Left renal pelvis (tissue), 4 donors: ENCODE data around the gene ZMIZ1. TPM values are rescaled to one million over a fixed set of nuclear protein-coding genes. Genes with fewer than 3 reads are reported as not detected.

ENCODE experiments used
- DNase-seq, 4 donors: peaks; one replicate each; pipeline ENCODE4 v3.0.0-alpha.2; 2013; ENCODE audit warnings: low read depth in 4 of 4, low spot score in 3 of 4
- polyA plus RNA-seq, 4 donors: library from polyadenylated mRNA; unstranded; fragments of 120-200 nt; gene quantifications; one replicate each; pipeline ENCODE4 v1.2.1, GENCODE V29; 2013; ENCODE audit not compliant: insufficient read length in 4 of 4

Gene ZMIZ1
- 100 to 1,000 TPM in 1 of 4 donors, 10 to 100 TPM in 3; 72.7 to 108 (median 72.8) TPM for polyA plus RNA-seq

- peak; percentile 62 to 84 (median 83) for DNase-seq
These were observed at the start of gene ZMIZ1 for GRCh38 chr10:79068562-79069324. Gene ZMIZ1, plus strand, starts transcription at chr10:79068966. Its CDS starts 132,667 bp downstream, at chr10:79201633.

- no peak for DNase-seq
These were observed 49.2 kb upstream of the ZMIZ1 start for GRCh38 chr10:79019441-79020014.

GRCh38 chr10:79020015-79020491 lies 48.7 kb upstream of the ZMIZ1 start:
- no peak for DNase-seq

- no peak for DNase-seq
These were observed 48.2 kb upstream of the ZMIZ1 start for GRCh38 chr10:79020605-79021004.

GRCh38 chr10:79021331-79021907 lies 47.3 kb upstream of the ZMIZ1 start:
- no peak for DNase-seq

GRCh38 chr10:79021948-79022499 lies 46.7 kb upstream of the ZMIZ1 start:
- no peak for DNase-seq

- DNase-seq, result no peak
These were observed 46.1 kb upstream of the ZMIZ1 start for GRCh38 chr10:79022565-79023230.

GRCh38 chr10:79023240-79024162 lies 45.3 kb upstream of the ZMIZ1 start:
- DNase-seq, result no peak

- no peak for DNase-seq
These were observed 44.5 kb upstream of the ZMIZ1 start for GRCh38 chr10:79024296-79024695.

- DNase-seq, result no peak
These were observed 44.0 kb upstream of the ZMIZ1 start for GRCh38 chr10:79024720-79025198.

GRCh38 chr10:79025199-79025832 lies 43.5 kb upstream of the ZMIZ1 start:
- no peak for DNase-seq

- no peak for DNase-seq
These were observed 42.4 kb upstream of the ZMIZ1 start for GRCh38 chr10:79026341-79026761.

GRCh38 chr10:79026806-79027146 lies 42.0 kb upstream of the ZMIZ1 start:
- no peak for DNase-seq

- DNase-seq, result no peak
These were observed 41.4 kb upstream of the ZMIZ1 start for GRCh38 chr10:79027147-79028055.

- DNase-seq, result no peak
These were observed 40.7 kb upstream of the ZMIZ1 start for GRCh38 chr10:79028056-79028430.

GRCh38 chr10:79028451-79029010 lies 40.2 kb upstream of the ZMIZ1 start:
- no peak for DNase-seq

GRCh38 chr10:79029478-79030390 lies 39.0 kb upstream of the ZMIZ1 start:
- DNase-seq, result no peak
